ENCODE measurements around the gene C2CD2. TPM values are rescaled to one million over a fixed set of nuclear protein-coding genes. Genes with fewer than 3 reads are reported as not detected.
"Not testable (repeated sequence)": the region's sequence is repeated elsewhere in the genome, so short reads cannot be mapped to it uniquely, and the experiment has no call there.

Gene C2CD2
- 10 to 100 TPM; 13.2 to 20.0 (median 19.7) TPM for polyA plus RNA-seq (ENCODE audit: insufficient read length in 3 of 3)
- long read RNA-seq, donor 1, full-length matches to known transcripts: 4 of 4 reads
- long read RNA-seq, donor 1, partial matches to known transcripts: 0 of 4 reads
- long read RNA-seq, donor 1, other reads (novel, unspliced or antisense): 0 of 4 reads
- long read RNA-seq, donor 2, full-length matches to known transcripts: 2 of 2 reads
- long read RNA-seq, donor 2, partial matches to known transcripts: 0 of 2 reads
- long read RNA-seq, donor 2, other reads (novel, unspliced or antisense): 0 of 2 reads
- long read RNA-seq, donor 3, full-length matches to known transcripts: 1 of 1 reads
- long read RNA-seq, donor 3, partial matches to known transcripts: 0 of 1 reads
- long read RNA-seq, donor 3, other reads (novel, unspliced or antisense): 0 of 1 reads
- long read RNA-seq, donor 4, partial matches to known transcripts: 0 of 1 reads
- long read RNA-seq, donor 4, other reads (novel, unspliced or antisense): 0 of 1 reads
- long read RNA-seq, donor 5: 0 reads
- long read RNA-seq, donor 6: 0 reads
- long read RNA-seq, donor 7, full-length matches to known transcripts: 2 of 2 reads
- long read RNA-seq, donor 7, partial matches to known transcripts: 0 of 2 reads
- long read RNA-seq, donor 7, other reads (novel, unspliced or antisense): 0 of 2 reads
- long read RNA-seq, donor 8: 0 reads
- long read RNA-seq, donor 9, full-length matches to known transcripts: 2 of 2 reads
- long read RNA-seq, donor 9, partial matches to known transcripts: 0 of 2 reads
- long read RNA-seq, donor 9, other reads (novel, unspliced or antisense): 0 of 2 reads
- long read RNA-seq, donor 10, full-length matches to known transcripts: 3 of 3 reads
- long read RNA-seq, donor 10, partial matches to known transcripts: 0 of 3 reads
- long read RNA-seq, donor 10, other reads (novel, unspliced or antisense): 0 of 3 reads
- long read RNA-seq, donor 11, full-length matches to known transcripts: 1 of 1 reads
- long read RNA-seq, donor 11, partial matches to known transcripts: 0 of 1 reads
- long read RNA-seq, donor 11, other reads (novel, unspliced or antisense): 0 of 1 reads
- long read RNA-seq, donor 12: 0 reads
- long read RNA-seq, donor 13, full-length matches to known transcripts: 1 of 1 reads
- long read RNA-seq, donor 13, partial matches to known transcripts: 0 of 1 reads
- long read RNA-seq, donor 13, other reads (novel, unspliced or antisense): 0 of 1 reads
- long read RNA-seq, donor 14, full-length matches to known transcripts: 6 of 6 reads
- long read RNA-seq, donor 14, partial matches to known transcripts: 0 of 6 reads
- long read RNA-seq, donor 14, other reads (novel, unspliced or antisense): 0 of 6 reads
- long read RNA-seq, donor 15, full-length matches to known transcripts: 2 of 2 reads
- long read RNA-seq, donor 15, partial matches to known transcripts: 0 of 2 reads
- long read RNA-seq, donor 15, other reads (novel, unspliced or antisense): 0 of 2 reads
- long read RNA-seq, donor 16, full-length matches to known transcripts: 2 of 2 reads
- long read RNA-seq, donor 16, partial matches to known transcripts: 0 of 2 reads
- long read RNA-seq, donor 16, other reads (novel, unspliced or antisense): 0 of 2 reads

GRCh38 chr21:41953831-41954653 is at the start of gene C2CD2:
Gene C2CD2, minus strand, starts transcription at chr21:41954018. Its CDS starts 370 bp downstream, at chr21:41953648.
- DNase-seq: peak; percentile 65

DNA sequence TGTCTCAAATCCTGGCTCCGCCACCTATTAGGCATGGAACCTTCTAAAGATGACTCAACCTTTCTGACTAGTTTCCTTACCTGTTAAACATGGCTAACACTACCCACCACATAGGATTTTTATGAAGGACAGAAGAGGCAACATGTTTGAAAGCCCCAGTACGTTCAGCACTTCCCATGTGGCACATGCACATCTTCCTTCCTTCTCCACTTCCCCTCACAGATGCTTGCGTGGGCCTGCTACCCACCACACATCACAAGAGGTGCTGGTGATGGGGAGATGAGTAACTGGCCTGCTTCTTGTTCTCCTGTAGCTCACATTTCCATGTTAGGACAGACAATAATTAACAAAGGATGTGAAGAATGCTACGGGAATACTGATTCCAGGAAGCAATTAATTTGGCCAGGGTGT is 49.2 kb upstream of the C2CD2 start:
- DNase-seq: no peak

DNA sequence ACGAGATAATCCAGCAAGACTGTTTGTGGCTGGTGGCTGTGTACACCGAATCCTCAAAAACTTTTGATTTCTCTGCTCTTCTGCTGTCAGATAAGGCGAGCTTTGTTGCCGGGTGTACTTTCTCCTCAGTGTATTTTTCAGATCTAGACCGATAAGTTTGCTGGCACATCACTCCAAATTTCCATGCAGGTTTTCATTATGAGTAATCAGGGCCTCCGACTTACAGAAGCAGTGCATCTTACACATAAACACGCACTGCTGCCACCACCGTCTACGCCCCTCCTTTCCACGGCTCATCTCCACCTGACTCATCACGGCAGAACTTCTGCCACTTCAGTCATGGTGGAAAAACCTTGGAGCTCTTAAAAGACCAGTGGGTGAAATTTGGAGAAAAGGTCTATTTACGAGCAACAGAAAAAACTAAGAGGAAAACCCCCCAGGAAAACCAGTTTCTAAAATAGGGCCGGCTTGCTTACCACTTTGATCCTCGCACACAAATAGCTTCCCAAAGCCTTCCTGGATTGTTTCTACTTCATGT is 48.7 kb upstream of the C2CD2 start:
- DNase-seq: no peak

DNA sequence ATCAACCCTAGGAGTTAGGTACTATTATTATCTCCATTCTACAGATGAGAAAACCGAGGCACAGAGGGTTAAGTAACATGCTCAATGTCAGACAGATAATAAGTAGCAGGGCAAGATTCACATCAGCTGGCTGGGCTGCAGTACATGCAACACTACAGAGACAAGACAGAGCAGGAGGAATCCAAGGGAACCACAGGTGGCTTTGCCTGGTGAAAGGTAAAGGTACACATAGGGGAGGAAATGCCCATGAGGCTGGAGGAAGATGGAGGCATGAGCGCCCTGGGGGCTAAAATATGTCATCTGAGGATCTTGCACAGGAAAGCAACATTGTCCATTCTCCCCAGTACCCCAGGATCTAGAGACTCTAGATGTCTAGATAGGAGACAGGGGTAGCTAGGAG is 48.0 kb upstream of the C2CD2 start:
- no peak for DNase-seq

DNA sequence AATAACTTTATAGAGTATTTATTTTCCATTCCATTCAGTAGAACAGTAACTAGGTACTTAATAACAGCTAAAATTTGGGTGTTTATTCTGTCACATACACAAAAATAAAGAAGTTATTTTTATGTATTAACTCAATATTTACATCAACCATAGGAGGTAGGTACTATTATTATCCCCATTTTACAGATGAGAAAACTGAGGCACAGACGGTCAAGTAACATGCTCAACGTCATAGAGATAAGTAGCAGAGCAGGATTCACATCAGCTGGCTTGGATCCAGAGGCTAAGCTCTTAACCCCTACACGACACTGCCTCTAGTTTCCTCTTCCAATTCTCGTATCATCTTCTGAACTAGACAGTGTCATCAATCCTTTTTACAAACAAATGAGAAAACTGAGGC is 47.1 kb upstream of the C2CD2 start:
- DNase-seq: no peak

GRCh38 chr21:41997657-41998056 is 43.8 kb upstream of the C2CD2 start:
- no peak for DNase-seq

DNA sequence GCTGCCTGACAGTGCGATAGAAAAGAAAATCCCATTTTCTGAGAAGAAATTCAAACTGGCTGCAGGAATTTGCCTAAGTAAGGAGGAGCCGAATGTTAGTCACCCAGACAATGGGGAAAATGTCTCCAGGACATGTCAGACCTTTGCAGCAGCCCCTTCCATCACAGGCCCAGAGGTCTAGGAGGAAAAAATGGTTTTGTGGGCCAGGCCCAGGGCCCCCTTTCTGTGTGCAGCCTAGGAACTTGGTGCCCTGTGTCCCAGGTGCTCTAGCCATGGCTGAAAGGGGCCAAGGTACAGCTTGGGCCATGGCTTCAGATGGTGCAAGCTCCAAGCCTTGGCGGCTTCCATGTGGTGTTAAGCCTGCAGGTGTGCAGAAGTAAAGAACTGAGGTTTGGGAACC is 41.8 kb upstream of the C2CD2 start:
- no peak for DNase-seq

DNA sequence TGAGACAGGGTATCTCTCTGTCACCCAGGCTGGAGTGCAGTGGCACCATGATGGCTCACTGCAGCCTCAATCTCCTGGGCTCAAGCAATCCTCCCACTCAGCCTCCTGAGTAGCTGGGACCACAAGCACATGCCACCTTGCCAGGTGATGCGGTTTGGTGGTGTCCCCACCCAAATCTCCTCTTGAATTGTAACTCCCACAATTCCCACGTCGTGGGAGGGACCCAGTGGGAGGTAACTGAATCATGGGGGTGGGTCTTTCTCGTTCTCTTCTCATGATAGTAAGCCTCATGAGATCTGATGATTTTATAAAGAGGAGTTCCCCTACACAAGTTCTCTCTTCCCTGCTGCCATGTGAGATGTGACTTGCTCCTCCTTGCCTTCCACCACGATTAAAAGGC is 40.8 kb upstream of the C2CD2 start:
- DNase-seq: not testable (repeated sequence)

DNA sequence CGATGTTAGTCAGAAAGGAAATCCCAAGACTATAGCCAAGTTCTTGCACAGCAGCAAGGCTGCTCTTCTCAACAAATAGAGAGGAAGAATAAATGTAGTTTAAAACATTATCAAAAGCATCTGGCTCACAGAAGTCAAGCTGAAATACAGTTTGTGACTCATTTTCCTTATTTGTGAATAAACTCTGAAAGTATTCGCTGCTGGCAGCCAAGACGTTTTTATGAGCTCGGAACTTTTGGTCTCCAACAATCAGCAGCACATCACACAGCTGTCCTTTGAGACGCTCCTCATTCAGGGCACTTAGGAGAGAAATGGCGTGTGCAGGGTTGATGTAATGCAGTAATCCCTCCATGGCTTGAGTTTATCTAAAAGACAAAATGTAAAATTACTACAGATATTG is 39.9 kb upstream of the C2CD2 start:
- DNase-seq: no peak

DNA sequence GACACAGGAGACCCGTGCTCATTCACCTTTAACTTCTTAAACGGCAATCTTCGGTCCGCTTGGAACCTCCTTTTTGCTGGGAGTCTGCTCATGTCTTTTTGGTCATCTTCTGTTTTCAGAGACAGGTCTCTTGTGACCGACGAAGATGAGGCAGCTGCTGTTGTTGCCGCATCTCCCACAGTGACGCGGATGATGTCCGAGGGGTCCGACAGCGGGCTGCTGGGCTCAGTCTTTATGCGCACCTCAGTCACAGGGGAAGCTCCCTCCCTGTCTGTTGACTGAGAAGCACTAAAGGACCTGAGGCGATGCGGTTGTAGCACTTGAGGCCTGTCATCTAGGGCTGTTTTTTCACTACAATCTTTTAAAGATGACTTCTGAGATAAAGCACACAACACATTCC is 38.8 kb upstream of the C2CD2 start:
- DNase-seq: no peak

DNA sequence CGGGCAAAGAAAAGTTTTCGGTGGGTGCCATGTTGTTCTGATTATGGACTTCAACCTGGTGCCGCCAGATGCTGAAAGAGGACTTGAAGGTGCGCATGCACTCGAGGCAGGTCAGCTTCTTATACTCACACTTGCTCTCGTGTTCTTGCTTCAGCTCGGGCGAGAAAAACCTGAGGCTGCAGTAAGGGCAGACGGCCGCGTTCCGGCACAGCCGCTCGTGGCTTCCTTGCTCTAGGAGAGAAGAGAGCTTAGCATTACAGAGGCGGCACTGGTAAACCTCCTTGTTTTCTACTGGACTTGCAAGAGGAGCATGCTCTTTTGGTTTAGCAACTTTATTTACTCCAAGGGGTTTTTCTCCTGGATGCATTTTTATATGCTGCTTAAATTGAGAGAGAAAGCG is 37.8 kb upstream of the C2CD2 start:
- DNase-seq: no peak

DNA sequence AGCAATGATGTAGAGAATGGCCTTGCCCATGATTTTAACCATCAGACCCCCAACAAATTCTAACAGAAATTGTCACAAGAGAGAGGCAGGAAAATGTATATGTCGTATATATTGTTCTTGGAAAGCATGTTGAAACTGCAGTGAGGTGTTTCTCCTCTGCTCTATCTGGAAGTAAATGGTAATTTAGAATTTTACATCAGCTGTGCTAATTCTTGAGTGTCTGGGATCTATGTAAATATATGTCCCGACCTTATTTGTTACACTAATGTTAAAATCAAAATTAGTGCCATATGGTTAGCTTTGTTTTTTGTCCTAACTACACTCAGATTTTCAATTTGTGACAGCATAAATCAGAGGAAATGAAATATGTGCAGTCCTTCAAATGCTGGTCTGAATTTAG is 35.9 kb upstream of the C2CD2 start:
- no peak for DNase-seq

DNA sequence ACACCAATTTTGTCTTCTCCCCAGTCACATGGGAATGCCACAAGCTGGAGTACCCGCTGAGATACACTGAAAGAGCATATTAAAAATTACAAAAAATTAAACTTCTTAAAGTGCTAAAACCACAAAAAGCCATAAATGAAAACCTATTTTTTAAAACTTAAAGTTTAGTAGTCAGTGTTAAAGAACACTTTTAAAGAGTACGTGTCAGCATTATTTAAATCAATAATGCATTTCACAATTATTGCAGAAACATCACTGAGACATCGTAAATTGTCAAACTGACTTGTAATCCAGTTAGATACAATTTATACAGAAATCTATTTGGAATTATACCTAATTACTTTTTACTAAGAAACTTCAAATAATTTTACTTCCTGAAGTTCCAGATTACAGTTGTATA is 33.5 kb upstream of the C2CD2 start:
- no peak for DNase-seq

DNA sequence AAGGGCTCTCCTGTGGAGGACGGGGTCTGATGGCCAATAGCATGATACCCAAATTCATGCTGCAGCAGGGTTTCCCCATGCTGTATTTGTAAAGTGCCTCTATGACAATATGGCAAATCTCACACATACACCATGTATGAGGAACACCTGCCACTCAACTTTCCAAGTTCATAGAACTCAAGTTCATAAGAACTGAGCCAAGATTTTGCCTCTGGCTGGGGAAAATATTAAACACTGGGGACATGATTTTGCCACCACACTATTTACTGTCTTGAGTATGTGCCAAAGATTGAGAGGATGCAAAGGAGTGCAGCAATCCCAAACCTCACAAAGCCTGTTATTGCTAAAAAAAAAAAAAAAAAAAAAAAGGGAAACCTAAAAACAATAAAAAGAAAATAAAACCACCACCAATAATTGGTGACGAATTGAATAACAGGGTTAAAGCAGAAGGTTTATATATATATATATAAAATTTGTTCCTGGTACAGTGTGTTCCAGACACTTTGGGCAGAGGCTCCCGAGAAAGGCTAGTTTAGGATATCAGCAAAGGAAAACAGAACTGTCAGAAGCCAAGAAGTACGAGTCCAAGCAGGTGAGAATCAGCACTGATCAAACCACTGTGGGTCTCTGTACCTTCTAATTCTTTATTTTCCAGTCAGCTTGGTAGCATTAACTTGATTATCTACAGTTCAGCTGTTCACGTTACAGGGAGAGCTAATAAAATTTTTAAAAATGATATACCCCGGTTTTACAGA is 32.0 kb upstream of the C2CD2 start:
- no peak for DNase-seq

- no peak for DNase-seq
Measured at GRCh38 chr21:41983229-41983628, 29.4 kb upstream of the C2CD2 start.

- DNase-seq: no peak
Measured at GRCh38 chr21:41980561-41980960, 26.7 kb upstream of the C2CD2 start.

GRCh38 chr21:41979751-41980369 is 26.0 kb upstream of the C2CD2 start:
- DNase-seq: no peak

- no peak for DNase-seq
Measured at GRCh38 chr21:41979335-41979734, 25.5 kb upstream of the C2CD2 start.
